Erythroblast (primary cell): ENCODE data around the gene GPC5.

Experiments
- DNase-seq, 2 experiments: peaks; one replicate each; lab custom pipeline; 2025; lab: John Stamatoyannopoulos, UW
- GATA1 ChIP-seq: IDR thresholded peaks from 2 replicates; pipeline ENCODE4 v1.6.1; 2011; ENCODE audit warnings: low read depth, mild to moderate bottlenecking, control low read depth, low read length, moderate library complexity
- POLR2A ChIP-seq: IDR thresholded peaks from 2 replicates; pipeline ENCODE4 v1.6.1; 2011; ENCODE audit warnings: mild to moderate bottlenecking, low read length

Gene GPC5

GRCh38 chr13:92297971-92298942 is 899.8 kb downstream of the GPC5 start:
- no peak for TF ChIP-seq GATA1
- DNase-seq: no peak

GRCh38 chr13:92300651-92301050 is 902.2 kb downstream of the GPC5 start:
- no peak for DNase-seq
- TF ChIP-seq GATA1 (no peak), POLR2A (no peak)

DNA sequence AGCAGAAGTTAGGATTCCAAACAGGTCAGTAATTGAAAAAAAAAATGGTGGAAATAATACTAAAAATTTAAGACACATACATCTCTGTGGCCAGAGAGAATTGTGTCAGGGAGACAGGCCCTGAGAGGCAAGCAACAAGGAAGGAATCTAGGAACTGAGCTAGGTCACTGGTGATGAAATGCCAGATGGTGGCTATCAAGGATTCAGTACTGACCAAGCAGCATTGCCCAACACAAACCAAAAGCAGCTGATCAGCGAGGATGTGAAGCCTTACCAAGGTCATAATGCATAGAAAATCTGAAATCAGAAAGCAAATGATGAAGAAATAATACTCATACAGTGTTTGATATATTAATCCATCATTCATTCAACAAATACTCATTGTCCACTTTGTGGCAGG is 905.0 kb downstream of the GPC5 start:
- no peak for DNase-seq
- no peak for TF ChIP-seq POLR2A
- TF ChIP-seq GATA1: no peak

DNA sequence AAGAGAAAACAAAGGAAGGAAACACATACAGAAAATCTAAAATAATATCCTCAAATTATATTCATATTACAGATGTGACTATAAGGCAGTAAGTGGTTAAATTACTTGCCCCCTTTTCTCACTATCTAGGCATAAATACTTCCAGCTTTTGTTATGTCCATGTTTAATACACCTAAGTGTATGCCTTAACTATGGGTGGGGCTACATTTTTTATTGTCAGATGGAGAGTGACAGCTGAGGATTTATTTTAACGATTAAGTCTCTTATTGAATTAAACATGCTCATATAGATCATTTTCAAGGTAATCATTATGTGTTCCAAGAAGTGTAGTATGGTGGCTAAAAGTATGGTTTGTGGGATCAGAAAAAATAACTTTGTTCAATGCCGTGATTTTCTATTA is 909.3 kb downstream of the GPC5 start:
- TF ChIP-seq GATA1 (no peak), POLR2A (no peak)
- DNase-seq: no peak

DNA sequence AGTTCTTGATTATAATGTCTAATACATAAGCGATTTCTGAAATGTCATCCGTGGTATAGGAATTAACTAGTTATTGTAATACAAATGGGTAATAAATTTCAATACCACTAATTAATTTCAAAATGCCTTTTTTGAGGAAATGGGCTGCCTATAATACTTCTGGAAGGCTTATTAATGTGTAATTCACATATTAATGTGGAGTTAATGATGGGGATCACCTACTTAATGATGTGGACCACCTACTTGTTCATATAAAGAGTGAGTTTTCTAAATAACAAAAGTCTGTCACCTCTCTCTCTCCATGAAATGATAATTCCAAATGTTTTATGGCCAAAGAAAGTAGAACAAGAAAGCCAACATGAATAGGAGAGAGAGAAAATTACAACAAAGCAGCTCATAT is 914.4 kb downstream of the GPC5 start:
- no peak for TF ChIP-seq POLR2A
- TF ChIP-seq GATA1: no peak
- DNase-seq: no peak

GRCh38 chr13:92313382-92313781 is 915.0 kb downstream of the GPC5 start:
- TF ChIP-seq POLR2A (no peak), GATA1 (no peak)
- DNase-seq: no peak

GRCh38 chr13:92315265-92315664 is 916.8 kb downstream of the GPC5 start:
- DNase-seq: no peak
- no peak for TF ChIP-seq POLR2A
- no peak for TF ChIP-seq GATA1

- TF ChIP-seq GATA1: no peak
- no peak for TF ChIP-seq POLR2A
- DNase-seq: no peak
Measured at GRCh38 chr13:92316030-92316429, 917.6 kb downstream of the GPC5 start.

DNA sequence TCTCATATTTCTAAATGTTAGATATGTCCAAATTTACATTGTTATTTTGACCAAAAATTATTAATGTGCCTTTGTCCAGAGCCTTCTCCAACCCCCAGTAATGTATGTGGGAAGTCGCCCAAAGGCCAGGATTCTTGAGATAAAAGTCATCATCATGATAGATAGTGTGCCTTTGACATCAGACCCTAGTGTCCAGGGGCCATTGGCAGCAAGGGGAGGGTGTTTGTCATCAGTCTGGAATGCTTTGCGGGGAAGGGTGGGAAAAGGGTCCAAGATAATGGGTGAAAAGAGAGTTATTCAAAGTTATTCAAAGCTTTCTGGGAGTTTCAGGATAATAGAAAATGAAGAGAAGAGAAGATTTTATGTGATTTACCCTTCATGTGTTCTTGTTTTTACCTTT is 918.6 kb downstream of the GPC5 start:
- DNase-seq: no peak
- no peak for TF ChIP-seq GATA1
- no peak for TF ChIP-seq POLR2A

GRCh38 chr13:92320323-92320722 is 921.9 kb downstream of the GPC5 start:
- TF ChIP-seq POLR2A (no peak), GATA1 (no peak)

DNA sequence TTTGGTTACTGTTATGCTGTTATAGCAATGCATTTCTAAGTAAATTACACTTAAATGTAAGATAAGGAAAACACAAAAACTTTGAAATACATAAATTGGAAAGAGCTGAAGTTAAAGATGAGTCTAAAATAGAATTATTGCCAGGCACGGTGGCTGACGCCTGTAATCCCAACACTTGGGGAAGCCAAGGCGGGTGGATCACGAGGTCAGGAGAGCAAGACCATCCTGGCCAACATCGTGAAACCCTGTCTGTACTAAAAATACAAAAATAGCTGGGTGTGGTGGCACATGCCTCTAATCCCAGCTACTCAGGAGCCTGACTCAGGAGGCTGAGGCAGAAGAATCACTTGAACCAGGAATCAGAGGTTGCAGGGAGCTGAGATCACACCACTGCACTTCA is 922.8 kb downstream of the GPC5 start:
- DNase-seq: no peak
- TF ChIP-seq GATA1 (no peak), POLR2A (no peak)

More at GRCh38 chr13:92320323-92320722, 921.9 kb downstream of the GPC5 start:
- DNase-seq: no peak

DNA sequence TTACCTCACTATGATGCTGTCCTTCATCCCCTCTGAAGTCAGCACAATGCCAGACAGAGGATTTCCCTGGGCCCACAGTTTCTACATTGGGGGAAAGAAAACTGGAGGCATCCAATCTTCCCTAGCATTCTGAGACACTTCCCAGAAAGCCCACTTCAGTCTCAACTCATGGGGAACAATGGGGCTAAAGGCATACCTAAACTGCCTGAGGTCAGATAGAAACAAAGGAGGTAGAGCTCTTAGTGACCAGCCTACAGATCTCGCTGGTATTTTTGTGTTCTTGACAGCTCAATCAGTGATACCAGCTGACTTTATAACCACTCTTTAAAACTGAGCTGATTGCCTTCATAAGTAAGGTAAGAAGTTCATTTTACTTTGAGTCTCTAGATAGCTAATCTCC is 947.2 kb downstream of the GPC5 start:
- no peak for TF ChIP-seq GATA1
- TF ChIP-seq POLR2A: no peak
- no peak for DNase-seq

GRCh38 chr13:92346046-92346445 is 947.6 kb downstream of the GPC5 start:
- no peak for TF ChIP-seq GATA1
- TF ChIP-seq POLR2A: no peak
- no peak for DNase-seq

- no peak for TF ChIP-seq POLR2A
- no peak for TF ChIP-seq GATA1
- no peak for DNase-seq
Measured at GRCh38 chr13:92354583-92354982, 956.2 kb downstream of the GPC5 start.

DNA sequence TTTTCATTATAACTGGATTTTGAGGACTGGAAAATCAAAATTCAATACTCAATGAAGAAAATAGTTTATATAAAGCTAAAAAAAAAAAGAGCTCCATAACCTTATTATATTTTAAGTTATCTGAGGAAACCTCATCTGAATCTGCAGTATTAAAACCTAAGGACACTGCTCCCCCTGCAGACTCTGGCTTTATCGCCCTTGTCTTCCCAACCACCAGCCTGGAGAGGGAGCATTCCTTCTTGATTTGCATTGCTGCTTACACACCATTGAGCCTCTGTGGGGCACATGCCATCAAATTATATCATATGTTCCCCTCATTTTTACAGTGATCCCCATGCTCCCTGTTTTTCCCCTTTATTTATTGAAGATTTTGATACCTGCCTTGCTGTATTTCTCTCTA is 956.8 kb downstream of the GPC5 start:
- TF ChIP-seq POLR2A (no peak), GATA1 (no peak)
- DNase-seq: no peak
